ENCODE data around the gene ZKSCAN5. TPM values are rescaled to one million over a fixed set of nuclear protein-coding genes. Genes with fewer than 3 reads are reported as not detected.

Gene ZKSCAN5
- total RNA-seq, 2 donors from 2014 or later, result 5.1 to 10.2 TPM

DNA sequence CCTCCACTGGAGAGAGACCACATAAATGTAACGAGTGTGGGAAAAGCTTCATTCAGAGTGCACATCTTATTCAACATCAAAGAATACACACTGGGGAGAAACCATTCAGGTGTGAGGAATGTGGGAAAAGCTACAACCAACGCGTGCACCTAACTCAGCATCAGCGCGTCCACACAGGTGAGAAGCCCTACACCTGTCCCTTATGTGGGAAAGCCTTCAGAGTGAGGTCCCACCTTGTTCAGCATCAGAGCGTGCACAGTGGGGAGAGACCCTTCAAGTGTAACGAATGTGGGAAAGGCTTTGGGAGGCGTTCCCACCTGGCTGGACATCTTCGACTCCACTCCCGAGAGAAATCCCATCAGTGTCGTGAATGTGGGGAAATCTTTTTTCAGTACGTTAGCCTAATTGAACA lies 26.9 kb downstream of the ZKSCAN5 start:
- no peaks in the 10 kb centered on the region for H3K27me3 ChIP-seq (replicated peaks; ENCODE audit: insufficient read depth)
- H3K4me1 ChIP-seq (ENCODE audit: control insufficient read depth in 1 of 2, low read depth in 2 of 2), result no peaks in the 10 kb centered on the region
- H3K27ac ChIP-seq, result no peak overlapping the region
- peaks cover 50% of the 10 kb centered on the region for H3K9me3 ChIP-seq
- no peak for ATAC-seq (ENCODE audit: insufficient number of reproducible peaks, low FRiP score, low read depth)
- TF ChIP-seq, protein P1, sequence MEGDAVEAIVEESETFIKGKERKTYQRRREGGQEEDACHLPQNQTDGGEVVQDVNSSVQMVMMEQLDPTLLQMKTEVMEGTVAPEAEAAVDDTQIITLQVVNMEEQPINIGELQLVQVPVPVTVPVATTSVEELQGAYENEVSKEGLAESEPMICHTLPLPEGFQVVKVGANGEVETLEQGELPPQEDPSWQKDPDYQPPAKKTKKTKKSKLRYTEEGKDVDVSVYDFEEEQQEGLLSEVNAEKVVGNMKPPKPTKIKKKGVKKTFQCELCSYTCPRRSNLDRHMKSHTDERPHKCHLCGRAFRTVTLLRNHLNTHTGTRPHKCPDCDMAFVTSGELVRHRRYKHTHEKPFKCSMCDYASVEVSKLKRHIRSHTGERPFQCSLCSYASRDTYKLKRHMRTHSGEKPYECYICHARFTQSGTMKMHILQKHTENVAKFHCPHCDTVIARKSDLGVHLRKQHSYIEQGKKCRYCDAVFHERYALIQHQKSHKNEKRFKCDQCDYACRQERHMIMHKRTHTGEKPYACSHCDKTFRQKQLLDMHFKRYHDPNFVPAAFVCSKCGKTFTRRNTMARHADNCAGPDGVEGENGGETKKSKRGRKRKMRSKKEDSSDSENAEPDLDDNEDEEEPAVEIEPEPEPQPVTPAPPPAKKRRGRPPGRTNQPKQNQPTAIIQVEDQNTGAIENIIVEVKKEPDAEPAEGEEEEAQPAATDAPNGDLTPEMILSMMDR (IDR thresholded peaks at IDR 0.05), result no peak
- H3K36me3 ChIP-seq, result peaks cover 59% of the 10 kb centered on the region
- DNase-seq (ENCODE audit: low spot score), result no peak
- H3K4me3 ChIP-seq, result no peak overlapping the region

DNA sequence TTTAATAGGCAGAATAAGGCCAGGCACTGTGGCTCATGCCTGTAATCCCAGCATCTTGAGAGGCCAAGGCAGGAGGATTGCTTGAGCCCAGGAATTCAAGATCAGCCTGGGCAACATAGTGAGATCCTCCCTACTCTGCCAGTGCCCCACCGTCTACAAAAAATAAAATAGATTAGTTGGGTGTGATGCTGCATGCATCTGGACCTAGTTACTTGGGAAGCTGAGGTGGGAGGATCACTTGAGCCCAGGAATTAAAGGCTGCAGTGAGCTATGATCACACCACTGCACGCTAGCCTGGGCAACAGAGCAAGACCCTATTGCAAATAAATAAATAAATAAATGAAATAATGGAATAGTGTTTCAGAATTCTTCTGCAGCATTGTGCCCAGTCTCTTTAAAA lies 31.2 kb downstream of the ZKSCAN5 start:
- ATAC-seq (ENCODE audit: insufficient number of reproducible peaks, low FRiP score, low read depth), result no peak
- Histone ChIP-seq H3K27me3 (replicated peaks; ENCODE audit: insufficient read depth) (no peaks in the 10 kb centered on the region), H3K36me3 (peaks cover 24% of the 10 kb centered on the region), H3K27ac (no peak overlapping the region), H3K4me3 (no peak overlapping the region), H3K9me3 (peaks cover 46% of the 10 kb centered on the region), H3K4me1 (ENCODE audit: control insufficient read depth in 1 of 2, low read depth in 2 of 2) (no peaks in the 10 kb centered on the region)
- TF ChIP-seq, protein P1 (IDR thresholded peaks at IDR 0.05), result no peak
- DNase-seq (ENCODE audit: low spot score), result no peak

DNA sequence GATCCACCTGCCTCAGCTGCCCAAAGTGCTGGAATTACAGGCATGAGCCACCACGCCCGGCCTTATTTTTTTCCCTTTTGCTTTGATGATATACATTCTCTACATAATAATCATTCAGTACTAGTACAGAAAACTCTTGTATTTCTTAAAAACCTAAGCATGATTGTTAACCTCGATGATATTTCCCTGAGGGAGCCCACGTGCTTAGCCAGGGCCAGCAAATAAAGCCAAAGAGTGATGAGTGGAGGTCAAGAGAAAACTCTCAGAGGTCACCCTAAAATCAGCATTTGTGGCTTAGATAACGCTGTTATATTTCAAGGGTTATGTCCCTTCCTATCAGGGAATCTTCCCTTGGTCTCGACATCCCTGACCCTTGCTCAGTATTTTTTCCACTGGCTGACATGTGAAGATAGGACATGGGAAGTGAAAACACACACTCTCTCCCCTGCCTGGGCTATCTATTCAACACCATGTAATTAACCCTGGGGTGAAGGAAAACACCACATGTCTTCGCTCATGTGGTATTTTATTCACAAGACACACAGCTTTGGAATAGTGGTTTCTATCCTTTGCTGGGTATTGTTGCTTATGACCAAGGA lies 34.9 kb downstream of the ZKSCAN5 start:
- no peaks in the 10 kb centered on the region for H3K27me3 ChIP-seq (replicated peaks; ENCODE audit: insufficient read depth)
- ATAC-seq (ENCODE audit: insufficient number of reproducible peaks, low FRiP score, low read depth), result no peak
- no peak for DNase-seq (ENCODE audit: low spot score)
- H3K9me3 ChIP-seq, result peaks cover 25% of the 10 kb centered on the region
- H3K4me1 ChIP-seq (ENCODE audit: control insufficient read depth in 1 of 2, low read depth in 2 of 2), result no peaks in the 10 kb centered on the region
- TF ChIP-seq, protein P1 (IDR thresholded peaks at IDR 0.05), result no peak
- no peak overlapping the region for H3K4me3 ChIP-seq
- no peaks in the 10 kb centered on the region for H3K36me3 ChIP-seq
- H3K27ac ChIP-seq, result no peak overlapping the region

DNA sequence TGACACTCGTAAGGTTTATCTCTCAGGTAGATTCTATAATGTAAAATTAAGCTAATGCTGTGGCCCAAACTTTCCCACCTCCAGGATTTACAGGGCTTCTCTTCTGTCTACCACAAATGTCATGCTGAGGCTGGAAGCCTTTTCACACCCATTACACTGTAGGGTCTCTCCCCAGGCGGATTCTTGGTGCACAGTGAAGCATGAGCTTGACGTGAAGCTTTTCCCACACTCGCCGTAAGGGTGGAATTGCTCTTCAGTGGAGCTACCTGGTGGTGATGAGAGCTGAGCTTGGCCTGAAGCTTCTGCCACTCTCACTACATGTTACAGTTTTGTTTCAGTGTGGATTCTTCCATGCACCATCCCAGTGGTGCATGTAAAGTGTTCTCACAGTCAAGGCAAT lies 36.1 kb downstream of the ZKSCAN5 start:
- H3K9me3 ChIP-seq, result peaks cover 25% of the 10 kb centered on the region
- TF ChIP-seq, protein P1 (IDR thresholded peaks at IDR 0.05), result no peak
- no peaks in the 10 kb centered on the region for H3K4me1 ChIP-seq (ENCODE audit: control insufficient read depth in 1 of 2, low read depth in 2 of 2)
- no peaks in the 10 kb centered on the region for H3K27me3 ChIP-seq (replicated peaks; ENCODE audit: insufficient read depth)
- DNase-seq (ENCODE audit: low spot score), result no peak
- H3K27ac ChIP-seq, result no peak overlapping the region
- no peak for ATAC-seq (ENCODE audit: insufficient number of reproducible peaks, low FRiP score, low read depth)
- no peak overlapping the region for H3K4me3 ChIP-seq
- H3K36me3 ChIP-seq, result no peaks in the 10 kb centered on the region

DNA sequence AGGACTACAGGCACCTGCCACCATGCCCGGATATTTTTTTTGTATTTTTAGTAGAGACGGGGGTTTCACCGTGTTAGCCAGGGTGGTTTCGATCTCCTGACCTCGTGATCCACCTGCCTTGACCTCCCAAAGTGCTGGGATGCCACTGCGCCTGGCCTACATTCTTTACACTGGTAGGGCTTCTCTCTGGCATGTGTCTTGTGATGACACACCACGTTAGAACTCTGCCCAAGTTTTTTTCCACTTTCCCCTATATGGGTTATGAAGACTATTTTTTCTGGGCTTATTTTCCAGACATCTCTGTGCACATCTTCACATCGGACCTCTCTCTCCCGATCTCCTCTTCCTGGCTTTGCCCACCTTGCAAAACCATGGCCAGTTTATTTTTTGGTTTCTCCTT lies 36.8 kb downstream of the ZKSCAN5 start:
- DNase-seq (ENCODE audit: low spot score) (no peak), ATAC-seq (ENCODE audit: insufficient number of reproducible peaks, low FRiP score, low read depth) (no peak)
- no peaks in the 10 kb centered on the region for H3K4me1 ChIP-seq (ENCODE audit: control insufficient read depth in 1 of 2, low read depth in 2 of 2)
- TF ChIP-seq, protein P1 (IDR thresholded peaks at IDR 0.05), result no peak
- H3K36me3 ChIP-seq, result no peaks in the 10 kb centered on the region
- H3K4me3 ChIP-seq, result no peak overlapping the region
- no peaks in the 10 kb centered on the region for H3K27me3 ChIP-seq (replicated peaks; ENCODE audit: insufficient read depth)
- peaks cover 25% of the 10 kb centered on the region for H3K9me3 ChIP-seq
- H3K27ac ChIP-seq, result no peak overlapping the region

Data from thoracic aorta (tissue), 2 donors.